Measurements from ENCODE around the gene UQCRC2. TPM values are rescaled to one million over a fixed set of nuclear protein-coding genes. Genes with fewer than 3 reads are reported as not detected.

Gene UQCRC2
- total and polyA plus RNA-seq, 3 donors from 2014 or later, result 103 to 136 (median 114) TPM

GRCh38 chr16:22029632-22030031 is 76.5 kb downstream of the UQCRC2 start:
- DNase-seq, result no peak

DNA sequence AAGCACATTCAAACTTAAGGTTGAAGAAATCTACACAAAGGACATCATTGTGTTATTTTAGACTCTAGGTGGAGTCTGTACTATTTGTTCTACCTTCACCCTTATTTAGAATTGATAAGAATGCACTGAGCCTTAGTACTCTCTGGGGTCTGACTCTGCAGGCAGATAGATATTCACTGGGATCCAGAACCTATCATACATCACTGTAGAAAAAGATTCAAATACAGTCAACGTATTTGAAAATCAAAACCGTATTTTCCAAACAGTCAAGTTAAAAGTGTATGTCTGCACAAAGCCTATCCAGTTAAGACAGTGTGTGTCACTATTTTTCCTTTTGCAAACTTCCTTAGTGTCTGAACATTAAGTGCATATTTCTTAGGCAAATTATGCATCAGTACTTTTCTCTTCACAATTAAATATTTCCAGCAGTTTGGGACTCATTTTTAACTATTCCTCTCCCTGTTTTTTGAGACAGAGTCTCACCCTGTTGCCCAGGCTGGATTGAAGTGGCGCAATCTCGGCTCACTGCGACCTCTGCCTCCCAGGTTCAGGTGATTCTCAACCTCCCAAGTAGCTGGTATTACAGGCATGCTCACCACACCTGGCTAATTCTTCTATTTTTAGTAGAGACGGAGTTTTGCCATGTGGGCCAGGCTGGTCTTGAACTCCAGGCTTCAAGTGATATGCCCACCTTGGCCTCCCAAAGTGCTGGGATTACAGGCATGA is 77.1 kb downstream of the UQCRC2 start:
- WGBS, 2 donors, result 76 to 77% methylated on average over 6 of the region's 6 CpGs
- no peak overlapping the region for H3K4me3 ChIP-seq
- intact Hi-C loops (cut with DNase I; ENCODE audit: low total_unique reads), result no loop called here

More at GRCh38 chr16:22029632-22030031, 76.5 kb downstream of the UQCRC2 start:
- Histone ChIP-seq H3K9me3 (no peaks in the 10 kb centered on the region), H3K4me3 (no peak overlapping the region), H3K36me3 (ENCODE audit: low read depth, missing control alignments) (no peaks in the 10 kb centered on the region), H3K27me3 (no peaks in the 10 kb centered on the region), H3K27ac (peak overlapping the region in 1 of 2 donors; percentile 46), H3K4me1 (peaks cover 24% of the 10 kb centered on the region)
- intact Hi-C loops (cut with DNase I; ENCODE audit: low total_unique reads), result no loop called here
- WGBS, 2 donors, result 45 to 59% methylated on average over 4 of the region's 4 CpGs
- no peak for TF ChIP-seq CTCF (IDR thresholded peaks at IDR 0.05)
- no peak for TF ChIP-seq POLR2A (IDR thresholded peaks at IDR 0.05)

DNA sequence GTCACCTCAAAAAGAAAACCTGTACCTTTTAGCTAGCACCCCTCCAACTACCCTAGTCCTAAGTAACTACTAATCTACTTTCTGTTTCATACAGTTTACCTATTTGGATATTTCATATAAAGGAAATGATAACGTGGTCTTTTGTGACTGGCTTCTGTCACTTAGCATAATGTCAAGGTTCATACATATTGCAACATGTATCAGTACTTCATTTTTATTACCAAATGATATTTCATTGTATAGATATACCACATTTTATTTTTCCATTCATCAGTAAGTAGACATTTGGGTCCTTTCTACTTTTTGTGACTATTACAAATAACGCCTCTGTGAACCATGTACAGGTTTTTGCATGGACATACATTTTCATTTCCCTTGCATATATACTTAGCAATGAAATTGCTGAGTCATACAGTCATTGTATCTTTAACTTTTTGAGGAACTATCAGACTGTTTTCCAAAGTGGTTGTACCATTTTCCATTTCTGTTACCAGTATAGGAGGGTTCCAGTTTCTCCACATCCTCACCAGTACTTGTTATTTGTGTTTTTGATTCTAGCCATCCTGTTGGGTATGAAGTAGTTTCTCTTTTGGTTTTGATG is 78.4 kb downstream of the UQCRC2 start:
- no peaks in the 10 kb centered on the region for H3K36me3 ChIP-seq (ENCODE audit: low read depth, missing control alignments)
- H3K27ac ChIP-seq, result no peak overlapping the region
- H3K4me1 ChIP-seq, result peaks cover 23% of the 10 kb centered on the region
- TF ChIP-seq CTCF (IDR thresholded peaks at IDR 0.05) (no peak), POLR2A (IDR thresholded peaks at IDR 0.05) (no peak)
- WGBS, 2 donors, result 87 to 93% methylated on average over 2 of the region's 2 CpGs
- no peaks in the 10 kb centered on the region for H3K27me3 ChIP-seq
- DNase-seq, result no peak
- no peaks in the 10 kb centered on the region for H3K9me3 ChIP-seq
- no peak overlapping the region for H3K4me3 ChIP-seq
- intact Hi-C loops (cut with DNase I; ENCODE audit: low total_unique reads), result no loop called here

More for the DNA sequence above, 77.1 kb downstream of the UQCRC2 start:
- H3K4me1 ChIP-seq, result peaks cover 24% of the 10 kb centered on the region
- H3K9me3 ChIP-seq, result no peaks in the 10 kb centered on the region
- TF ChIP-seq POLR2A (IDR thresholded peaks at IDR 0.05), result no peak
- no peak for TF ChIP-seq CTCF (IDR thresholded peaks at IDR 0.05)
- no peak for DNase-seq
- H3K36me3 ChIP-seq (ENCODE audit: low read depth, missing control alignments), result no peaks in the 10 kb centered on the region
- peak overlapping the region in 1 of 2 donors; percentile 46 for H3K27ac ChIP-seq
- H3K27me3 ChIP-seq, result no peaks in the 10 kb centered on the region

Other genes with a start within 250 kb of the UQCRC2 start
- 100 to 1,000 TPM; 160 to 179 TPM for gene NPIPB4, start 95.6 kb upstream of the UQCRC2 start, total RNA-seq
- 73.0 TPM for gene NPIPB4, start 95.6 kb upstream of the UQCRC2 start, polyA plus RNA-seq (ENCODE audit: insufficient read depth, low read depth, low replicate concordance)
- gene PDZD9, start 47.8 kb downstream of the UQCRC2 start, total RNA-seq, result 10 to 100 TPM in 1 of 2 donors, 1 to 10 TPM in 1; 7.9 to 17.2 TPM
- gene PDZD9, start 47.8 kb downstream of the UQCRC2 start, polyA plus RNA-seq (ENCODE audit: insufficient read depth, low read depth, low replicate concordance), result 40.6 TPM
- gene MOSMO, start 54.8 kb downstream of the UQCRC2 start, total RNA-seq, result 10 to 100 TPM; 33.4 to 36.8 TPM
- 17.4 TPM for gene MOSMO, start 54.8 kb downstream of the UQCRC2 start, polyA plus RNA-seq (ENCODE audit: insufficient read depth, low read depth, low replicate concordance)
- 1 to 10 TPM; 5.0 to 9.8 TPM for gene VWA3A, start 139.2 kb downstream of the UQCRC2 start, total RNA-seq
- 15.8 TPM for gene VWA3A, start 139.2 kb downstream of the UQCRC2 start, polyA plus RNA-seq (ENCODE audit: insufficient read depth, low read depth, low replicate concordance)
- under 1 TPM; 0.31 TPM for gene SDR42E2, start 209.1 kb downstream of the UQCRC2 start, total RNA-seq
- gene SDR42E2, start 209.1 kb downstream of the UQCRC2 start, polyA plus RNA-seq (ENCODE audit: insufficient read depth, low read depth, low replicate concordance), result 1.4 TPM

Measured in testis (tissue), 3 donors.